Inflammatory macrophage treated with lipopolysaccharide for 1 hour (primary cell): ENCODE data around the gene RAB44.

Experiments
- DNase-seq, 2 donors: peaks; one replicate each; pipeline ENCODE4 v3.0.0-alpha.2; 2020 to 2022

RAB44 gene

GRCh38 chr6:36754582-36755434 is 57.2 kb downstream of the RAB44 start:
- no peak for DNase-seq

GRCh38 chr6:36755435-36756348 is 58.1 kb downstream of the RAB44 start:
- peak; percentile 82 to 92 for DNase-seq

- DNase-seq = no peak
Measured at GRCh38 chr6:36756786-36757185, 59.2 kb downstream of the RAB44 start.

- DNase-seq = peak; percentile 32 to 53
Measured at GRCh38 chr6:36757206-36757605, 59.6 kb downstream of the RAB44 start.

GRCh38 chr6:36757943-36758508 is 60.4 kb downstream of the RAB44 start:
- no peak for DNase-seq

GRCh38 chr6:36758516-36759147 is 61.0 kb downstream of the RAB44 start:
- DNase-seq = no peak

GRCh38 chr6:36759148-36759759 is 61.6 kb downstream of the RAB44 start:
- DNase-seq = peak in 1 of 2 donors; percentile 89

GRCh38 chr6:36760685-36761435 is 63.2 kb downstream of the RAB44 start:
- no peak for DNase-seq

GRCh38 chr6:36762123-36762522 is 64.5 kb downstream of the RAB44 start:
- DNase-seq = no peak

GRCh38 chr6:36765190-36765589 is 67.6 kb downstream of the RAB44 start:
- DNase-seq = no peak

- DNase-seq = peak; percentile 72 to 94
Measured at GRCh38 chr6:36765594-36766398, 68.2 kb downstream of the RAB44 start.

GRCh38 chr6:36766399-36766945 is 68.8 kb downstream of the RAB44 start:
- no peak for DNase-seq

GRCh38 chr6:36769183-36769675 is 71.6 kb downstream of the RAB44 start:
- DNase-seq = no peak

- no peak for DNase-seq
Measured at GRCh38 chr6:36769676-36770499, 72.3 kb downstream of the RAB44 start.

GRCh38 chr6:36771145-36771544 is 73.5 kb downstream of the RAB44 start:
- DNase-seq = no peak

GRCh38 chr6:36772397-36772796 is 74.8 kb downstream of the RAB44 start:
- DNase-seq = no peak

- DNase-seq = no peak
Measured at GRCh38 chr6:36774331-36774730, 76.7 kb downstream of the RAB44 start.

- no peak for DNase-seq
Measured at GRCh38 chr6:36776167-36776566, 78.5 kb downstream of the RAB44 start.

GRCh38 chr6:36777801-36778200 is 80.2 kb downstream of the RAB44 start:
- peak; percentile 31 to 56 for DNase-seq
